B cell (primary cell): Measurements from ENCODE around the gene RENBP.

Experiments
- EZH2 ChIP-seq: IDR thresholded peaks from 2 replicates; pipeline ENCODE4 v1.6.1; 2012; ENCODE audit warnings: borderline replicate concordance, low read depth, mild to moderate bottlenecking, moderate library complexity, low read length; ENCODE audit not compliant: insufficient read depth, poor library complexity, severe bottlenecking
- TF ChIP-seq, protein P1 (sequence below): fragments of 200-600 bp; IDR thresholded peaks from one replicate; pipeline ENCODE4 v1.8.0; 2022; ENCODE audit warnings: antibody characterized with exemption, mild to moderate bottlenecking

DNA sequence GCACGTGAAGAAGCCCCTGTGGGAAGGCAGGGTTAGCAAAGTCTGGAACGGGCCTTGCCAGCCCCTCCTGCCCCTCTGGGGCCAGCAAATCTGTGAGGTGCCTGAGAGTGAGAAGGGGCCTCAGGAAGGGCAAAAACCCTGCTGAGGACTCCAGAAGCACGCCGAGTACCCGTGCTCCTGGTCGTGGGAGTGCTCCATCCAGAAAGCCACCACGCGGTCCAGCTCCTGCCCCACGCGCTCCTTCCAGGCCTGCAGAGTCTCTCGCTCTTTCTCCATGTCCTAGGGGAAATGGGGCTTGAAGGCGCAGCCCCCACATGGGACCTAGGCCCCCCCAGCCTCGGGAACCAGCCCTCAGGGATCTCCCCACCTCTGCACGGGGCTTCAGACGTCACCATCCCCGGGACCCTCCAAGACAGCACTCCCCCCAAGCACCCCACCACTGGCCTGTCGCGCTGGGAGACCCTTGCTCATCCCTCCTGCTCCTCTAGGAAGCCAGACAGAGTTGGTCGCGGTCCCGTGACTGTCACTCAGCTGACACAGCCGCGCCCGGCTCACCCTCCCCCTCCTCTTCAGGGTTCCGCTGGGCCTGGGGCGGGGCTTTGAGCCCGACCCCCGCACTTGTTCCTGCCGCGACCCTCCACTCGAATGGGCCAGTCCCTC lies at the start of gene RENBP:
- TF ChIP-seq, protein P1, sequence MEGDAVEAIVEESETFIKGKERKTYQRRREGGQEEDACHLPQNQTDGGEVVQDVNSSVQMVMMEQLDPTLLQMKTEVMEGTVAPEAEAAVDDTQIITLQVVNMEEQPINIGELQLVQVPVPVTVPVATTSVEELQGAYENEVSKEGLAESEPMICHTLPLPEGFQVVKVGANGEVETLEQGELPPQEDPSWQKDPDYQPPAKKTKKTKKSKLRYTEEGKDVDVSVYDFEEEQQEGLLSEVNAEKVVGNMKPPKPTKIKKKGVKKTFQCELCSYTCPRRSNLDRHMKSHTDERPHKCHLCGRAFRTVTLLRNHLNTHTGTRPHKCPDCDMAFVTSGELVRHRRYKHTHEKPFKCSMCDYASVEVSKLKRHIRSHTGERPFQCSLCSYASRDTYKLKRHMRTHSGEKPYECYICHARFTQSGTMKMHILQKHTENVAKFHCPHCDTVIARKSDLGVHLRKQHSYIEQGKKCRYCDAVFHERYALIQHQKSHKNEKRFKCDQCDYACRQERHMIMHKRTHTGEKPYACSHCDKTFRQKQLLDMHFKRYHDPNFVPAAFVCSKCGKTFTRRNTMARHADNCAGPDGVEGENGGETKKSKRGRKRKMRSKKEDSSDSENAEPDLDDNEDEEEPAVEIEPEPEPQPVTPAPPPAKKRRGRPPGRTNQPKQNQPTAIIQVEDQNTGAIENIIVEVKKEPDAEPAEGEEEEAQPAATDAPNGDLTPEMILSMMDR, result no peak
- no peak for TF ChIP-seq EZH2
